Panc1 (cell line): ENCODE data around the gene SUPT6H. TPM values are rescaled to one million over a fixed set of nuclear protein-coding genes. Genes with fewer than 3 reads are reported as not detected.
A peak's percentile ranks its signal among the peaks of the same experiment; 100 is the strongest.
"Not testable (repeated sequence)": the region's sequence is repeated elsewhere in the genome, so short reads cannot be mapped to it uniquely, and the experiment has no call there.

ENCODE experiments used
- ATAC-seq: fragments of 200-7000 bp; cut with Tn5 transposase; 2 replicates; pipeline ENCODE4 v1.9.1; 2020; ENCODE audit warnings: mild to moderate bottlenecking, moderate library complexity
- BruUV-seq: library from RNA; stranded (reverse); fragments of 400-500 nt; replicated peaks from 2 replicates; lab custom pipeline; 2021; lab: Mats Ljungman, UMichigan
- CTCF ChIA-PET: fragments of 300-600 bp; sonication (Branson Sonifier 250); formaldehyde crosslinking; loops from one replicate; lab custom pipeline; 2022; ENCODE audit warnings: antibody characterized with exemption; lab: Charles Lee
- POLR2A ChIA-PET: fragments of 300-600 bp; sonication (Branson Sonifier 250); formaldehyde crosslinking; loops from one replicate; lab custom pipeline; 2022; ENCODE audit warnings: antibody characterized with exemption; lab: Charles Lee
- DNase-seq: peaks from one replicate; pipeline ENCODE4 v3.0.0-alpha.2; 2010; ENCODE audit warnings: low read depth, low spot score
- H3K27ac ChIP-seq: 2 replicates; pipeline ENCODE4 v1.5.1; 2011; ENCODE audit warnings: mild to moderate bottlenecking, low read length, inconsistent platforms
- H3K27me3 ChIP-seq: fragments of 200-500 bp; sonication (Bioruptor generic); 2 replicates; pipeline ENCODE4 v1.6.0; 2014; ENCODE audit warnings: low read length, inconsistent platforms; ENCODE audit not compliant: control insufficient read depth, insufficient read depth
- H3K36me3 ChIP-seq: fragments of 200-500 bp; sonication (Bioruptor generic); 2 replicates; pipeline ENCODE4 v1.5.1; 2014; ENCODE audit warnings: inconsistent platforms, mild to moderate bottlenecking, low read length, moderate library complexity; ENCODE audit not compliant: control insufficient read depth, insufficient read depth
- H3K4me1 ChIP-seq: 2 replicates; pipeline ENCODE4 v1.5.1; 2011; ENCODE audit warnings: inconsistent platforms, mild to moderate bottlenecking, low read length, moderate library complexity; ENCODE audit not compliant: control insufficient read depth, insufficient read depth
- H3K4me3 ChIP-seq, 2 experiments: 2 replicates each; pipeline ENCODE4 v1.5.1; 2011 to 2012; ENCODE audit warnings: low read depth in 2 of 2, low read length in 2 of 2, mild to moderate bottlenecking in 2 of 2, inconsistent platforms in 1 of 2, moderate library complexity in 1 of 2
- H3K9me3 ChIP-seq: fragments of 200-500 bp; sonication (Bioruptor generic); 2 replicates; pipeline ENCODE4 v1.5.1; 2014; ENCODE audit warnings: low read depth, mild to moderate bottlenecking, inconsistent platforms, low read length, moderate library complexity; ENCODE audit not compliant: control insufficient read depth, insufficient read depth
- POLR2AphosphoS5 ChIP-seq: IDR thresholded peaks from 2 replicates; pipeline ENCODE4 v1.6.1; 2012; ENCODE audit warnings: mild to moderate bottlenecking, low read depth, low read length, moderate library complexity
- SIN3A ChIP-seq: IDR thresholded peaks from 2 replicates; pipeline ENCODE4 v1.6.1; 2012; ENCODE audit warnings: low read depth, mild to moderate bottlenecking, low read length, moderate library complexity, borderline replicate concordance; ENCODE audit not compliant: insufficient read depth
- TCF7L2 ChIP-seq: IDR thresholded peaks from 2 replicates; pipeline ENCODE4 v1.6.1; 2011; ENCODE audit warnings: mild to moderate bottlenecking, low read depth, low read length, inconsistent platforms
- in situ Hi-C: cut with HindIII; loops from 2 replicates; pipeline ENCODE4 v1.10.0; 2016; ENCODE audit warnings: low sequenced_read_pairs, low pct_unique_long_range_greater_than_20kb
- intact Hi-C: fragments of 100-400 bp; cut with micrococcal nuclease; formaldehyde crosslinking; loops from one replicate; pipeline ENCODE4 v1.10.0; 2022; ENCODE audit not compliant: unreplicated experiment
- total RNA-seq: library from RNA; stranded (reverse); gene quantifications from one replicate; pipeline ENCODE4 v1.2.1, GENCODE V29; 2021; ENCODE audit not compliant: unreplicated experiment
- TF ChIP-seq, protein P1 (sequence below), 2 experiments: IDR thresholded peaks; 2 replicates each; pipeline ENCODE4 v1.6.1; 2011 to 2012; ENCODE audit warnings: low read depth in 2 of 2, control low read depth in 1 of 2, low read length in 1 of 2, mild to moderate bottlenecking in 1 of 2, moderate library complexity in 1 of 2; ENCODE audit not compliant: insufficient read depth in 1 of 2
- TF ChIP-seq, protein P2 (sequence below): fragments of 450-650 bp; IDR thresholded peaks from 2 replicates; pipeline ENCODE4 v1.5.1; 2017; ENCODE audit warnings: mild to moderate bottlenecking

Gene SUPT6H
- total RNA-seq, 1 experiment from 2014 or later: 108 TPM

DNA sequence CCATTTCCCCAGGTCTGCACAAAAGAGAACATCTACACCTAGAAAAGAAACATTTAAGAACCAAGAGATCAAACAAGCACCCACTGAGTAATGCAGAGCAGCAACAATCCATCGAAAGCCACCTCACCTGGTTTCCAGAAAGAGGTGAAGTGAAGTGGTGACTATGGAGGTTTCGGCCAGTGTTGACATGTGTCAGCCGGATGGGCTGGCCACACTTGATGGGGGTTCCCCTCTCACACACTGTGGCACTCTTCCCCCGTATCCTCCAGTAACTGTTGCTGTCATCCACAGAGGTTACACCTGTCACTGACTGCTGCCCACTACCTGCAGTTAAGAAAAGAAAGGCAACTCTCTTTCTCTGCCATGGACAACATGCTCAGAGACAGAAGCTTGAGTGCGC lies 6.8 kb upstream of the SUPT6H start:
- ATAC-seq (peak; percentile 20; the same call in 1 of the 2 replicates), DNase-seq (no peak)
- Histone ChIP-seq H3K4me1 (no peaks in the 10 kb centered on the region; the same call in 1 of the 2 replicates), H3K9me3 (no peaks in the 10 kb centered on the region), H3K27ac (no peak overlapping the region), H3K36me3 (no peaks in the 10 kb centered on the region; the same call in none of the 2 replicates), H3K27me3 (no peaks in the 10 kb centered on the region), H3K4me3 (no peak overlapping the region)
- TF ChIP-seq TCF7L2: no peak
- TF ChIP-seq, protein P1, sequence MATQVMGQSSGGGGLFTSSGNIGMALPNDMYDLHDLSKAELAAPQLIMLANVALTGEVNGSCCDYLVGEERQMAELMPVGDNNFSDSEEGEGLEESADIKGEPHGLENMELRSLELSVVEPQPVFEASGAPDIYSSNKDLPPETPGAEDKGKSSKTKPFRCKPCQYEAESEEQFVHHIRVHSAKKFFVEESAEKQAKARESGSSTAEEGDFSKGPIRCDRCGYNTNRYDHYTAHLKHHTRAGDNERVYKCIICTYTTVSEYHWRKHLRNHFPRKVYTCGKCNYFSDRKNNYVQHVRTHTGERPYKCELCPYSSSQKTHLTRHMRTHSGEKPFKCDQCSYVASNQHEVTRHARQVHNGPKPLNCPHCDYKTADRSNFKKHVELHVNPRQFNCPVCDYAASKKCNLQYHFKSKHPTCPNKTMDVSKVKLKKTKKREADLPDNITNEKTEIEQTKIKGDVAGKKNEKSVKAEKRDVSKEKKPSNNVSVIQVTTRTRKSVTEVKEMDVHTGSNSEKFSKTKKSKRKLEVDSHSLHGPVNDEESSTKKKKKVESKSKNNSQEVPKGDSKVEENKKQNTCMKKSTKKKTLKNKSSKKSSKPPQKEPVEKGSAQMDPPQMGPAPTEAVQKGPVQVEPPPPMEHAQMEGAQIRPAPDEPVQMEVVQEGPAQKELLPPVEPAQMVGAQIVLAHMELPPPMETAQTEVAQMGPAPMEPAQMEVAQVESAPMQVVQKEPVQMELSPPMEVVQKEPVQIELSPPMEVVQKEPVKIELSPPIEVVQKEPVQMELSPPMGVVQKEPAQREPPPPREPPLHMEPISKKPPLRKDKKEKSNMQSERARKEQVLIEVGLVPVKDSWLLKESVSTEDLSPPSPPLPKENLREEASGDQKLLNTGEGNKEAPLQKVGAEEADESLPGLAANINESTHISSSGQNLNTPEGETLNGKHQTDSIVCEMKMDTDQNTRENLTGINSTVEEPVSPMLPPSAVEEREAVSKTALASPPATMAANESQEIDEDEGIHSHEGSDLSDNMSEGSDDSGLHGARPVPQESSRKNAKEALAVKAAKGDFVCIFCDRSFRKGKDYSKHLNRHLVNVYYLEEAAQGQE (IDR thresholded peaks at IDR 0.05; ENCODE audit: insufficient read depth in 1 of 2, low read depth in 2 of 2, low read length in 1 of 2): no peak
- TF ChIP-seq POLR2AphosphoS5: no peak
- no peak for TF ChIP-seq SIN3A
- TF ChIP-seq, protein P2, sequence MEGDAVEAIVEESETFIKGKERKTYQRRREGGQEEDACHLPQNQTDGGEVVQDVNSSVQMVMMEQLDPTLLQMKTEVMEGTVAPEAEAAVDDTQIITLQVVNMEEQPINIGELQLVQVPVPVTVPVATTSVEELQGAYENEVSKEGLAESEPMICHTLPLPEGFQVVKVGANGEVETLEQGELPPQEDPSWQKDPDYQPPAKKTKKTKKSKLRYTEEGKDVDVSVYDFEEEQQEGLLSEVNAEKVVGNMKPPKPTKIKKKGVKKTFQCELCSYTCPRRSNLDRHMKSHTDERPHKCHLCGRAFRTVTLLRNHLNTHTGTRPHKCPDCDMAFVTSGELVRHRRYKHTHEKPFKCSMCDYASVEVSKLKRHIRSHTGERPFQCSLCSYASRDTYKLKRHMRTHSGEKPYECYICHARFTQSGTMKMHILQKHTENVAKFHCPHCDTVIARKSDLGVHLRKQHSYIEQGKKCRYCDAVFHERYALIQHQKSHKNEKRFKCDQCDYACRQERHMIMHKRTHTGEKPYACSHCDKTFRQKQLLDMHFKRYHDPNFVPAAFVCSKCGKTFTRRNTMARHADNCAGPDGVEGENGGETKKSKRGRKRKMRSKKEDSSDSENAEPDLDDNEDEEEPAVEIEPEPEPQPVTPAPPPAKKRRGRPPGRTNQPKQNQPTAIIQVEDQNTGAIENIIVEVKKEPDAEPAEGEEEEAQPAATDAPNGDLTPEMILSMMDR: no peak
- no TSS peak for BruUV-seq
- in situ Hi-C loops: no loop called here
- intact Hi-C loops: no loop called here
- ChIA-PET CTCF (no interaction called here), POLR2A (no interaction called here)

DNA sequence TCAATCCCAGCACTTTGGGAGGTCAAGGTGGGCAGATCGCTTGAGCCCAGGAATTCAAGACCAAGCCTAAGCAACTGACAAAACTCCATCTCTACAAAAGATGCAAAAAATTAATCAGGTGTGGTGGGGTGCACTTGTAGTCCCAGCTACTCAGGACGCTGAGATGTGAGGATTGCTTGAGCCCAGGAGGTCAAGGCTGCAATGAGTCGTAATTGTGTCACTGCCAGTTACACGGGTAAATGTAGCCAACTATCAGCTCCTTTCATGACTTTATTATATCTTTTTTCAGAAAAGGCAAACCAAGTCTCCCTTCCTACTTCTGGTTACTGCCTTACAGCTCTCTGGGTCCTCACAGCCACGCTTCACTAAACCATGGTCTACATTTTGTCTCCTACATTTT lies 4.2 kb upstream of the SUPT6H start:
- Histone ChIP-seq H3K27me3 (no peaks in the 10 kb centered on the region), H3K9me3 (no peaks in the 10 kb centered on the region), H3K27ac (no peak overlapping the region), H3K4me3 (no peak overlapping the region), H3K36me3 (peaks cover 5% of the 10 kb centered on the region; the same call in 1 of the 2 replicates), H3K4me1 (peaks cover 9% of the 10 kb centered on the region; the same call in 1 of the 2 replicates)
- ATAC-seq: no peak
- intact Hi-C loops: no loop called here
- ChIA-PET POLR2A (interaction anchor here (0.5 kb wide), 1 partner anchor 8 kb away, joined by 6 read pairs; no protein-coding TSS in a partner anchor), CTCF (interaction anchor here (0.7 to 0.9 kb wide), 3 partner anchors 11 to 18 kb away, joined by 4 to 8 read pairs (median 4); no protein-coding TSS in a partner anchor)
- no peak for DNase-seq
- BruUV-seq: no TSS peak
- in situ Hi-C loops: no loop called here
- TF ChIP-seq, protein P1 (IDR thresholded peaks at IDR 0.05; ENCODE audit: insufficient read depth in 1 of 2, low read depth in 2 of 2, low read length in 1 of 2): no peak
- TF ChIP-seq TCF7L2 (no peak), POLR2AphosphoS5 (no peak), SIN3A (no peak)
- TF ChIP-seq, protein P2: no peak

DNA sequence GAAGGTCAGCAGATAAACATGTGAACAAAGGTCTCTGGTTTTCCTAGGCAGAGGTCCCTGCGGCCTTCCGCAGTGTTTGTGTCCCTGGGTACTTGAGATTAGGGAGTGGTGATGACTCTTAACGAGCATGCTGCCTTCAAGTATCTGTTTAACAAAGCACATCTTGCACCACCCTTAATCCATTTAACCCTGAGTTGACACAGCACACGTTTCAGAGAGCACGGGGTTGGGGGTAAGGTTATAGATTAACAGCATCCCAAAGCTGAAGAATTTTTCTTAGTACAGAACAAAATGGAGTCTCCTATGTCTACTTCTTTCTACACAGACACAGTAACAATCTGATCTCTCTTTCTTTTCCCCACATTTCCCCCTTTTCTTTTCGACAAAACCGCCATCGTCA lies 3.7 kb upstream of the SUPT6H start:
- BruUV-seq, POLR2A ChIA-PET, in situ Hi-C loops, H3K36me3 ChIP-seq, H3K4me3 ChIP-seq, ATAC-seq, intact Hi-C loops, DNase-seq, H3K27me3 ChIP-seq, H3K9me3 ChIP-seq, H3K27ac ChIP-seq: not testable (repeated sequence)
- peaks cover 15% of the 10 kb centered on the region for H3K4me1 ChIP-seq
- CTCF ChIA-PET: interaction anchor here (0.7 to 0.9 kb wide), 2 partner anchors 11 to 18 kb away, joined by 4 to 8 read pairs; no protein-coding TSS in a partner anchor
